HepG2 (cell line): Measurements from ENCODE around the gene PFDN1. TPM values are rescaled to one million over a fixed set of nuclear protein-coding genes. Genes with fewer than 3 reads are reported as not detected.

Experiments
- CHCHD3 ChIP-seq: sonication (generic); formaldehyde crosslinking; IDR thresholded peaks from 2 replicates; pipeline ENCODE4 v1.8.0; 2022; ENCODE audit warnings: mild to moderate bottlenecking, missing genetic modification reagents, moderate library complexity
- HNRNPH1 ChIP-seq: fragments of 200-400 bp; formaldehyde crosslinking; optimal IDR thresholded peaks from 2 replicates; pipeline ENCODE3; 2017; ENCODE audit warnings: mild to moderate bottlenecking, low read depth, low read length
- KDM2A ChIP-seq: sonication (generic); formaldehyde crosslinking; IDR thresholded peaks from 2 replicates; pipeline ENCODE4 v1.4.0; 2020; ENCODE audit warnings: low read depth, missing genetic modification reagents, borderline replicate concordance
- NFE2L2 ChIP-seq: fragments of 150-350 bp; IDR thresholded peaks from 2 replicates; pipeline ENCODE4 v1.6.1; 2014; ENCODE audit warnings: low read length
- REST ChIP-seq, 2 experiments: IDR thresholded peaks; 2 replicates each; pipeline ENCODE4 v1.6.1; 2011 to 2012; ENCODE audit warnings: low read length in 2 of 2, borderline replicate concordance in 1 of 2, low read depth in 1 of 2, mild to moderate bottlenecking in 1 of 2, moderate library complexity in 1 of 2
- SRF ChIP-seq: IDR thresholded peaks from 2 replicates; pipeline ENCODE4 v1.6.1; 2011; ENCODE audit warnings: mild to moderate bottlenecking, low read depth, low read length, moderate library complexity
- TBP ChIP-seq: sonication (generic); formaldehyde crosslinking; IDR thresholded peaks from 2 replicates; pipeline ENCODE4 v1.5.0; 2020; ENCODE audit warnings: missing genetic modification reagents
- ZFP37 ChIP-seq: sonication (generic); formaldehyde crosslinking; IDR thresholded peaks from 2 replicates; pipeline ENCODE4 v1.4.0; 2020; ENCODE audit warnings: missing genetic modification reagents, borderline replicate concordance
- ZNF20 ChIP-seq: sonication (generic); formaldehyde crosslinking; IDR thresholded peaks from 2 replicates; pipeline ENCODE4 v1.4.0; 2020; ENCODE audit warnings: mild to moderate bottlenecking, moderate library complexity, missing genetic modification reagents
- ZNF282 ChIP-seq: fragments of 450-650 bp; IDR thresholded peaks from 2 replicates; pipeline ENCODE4 v1.6.1; 2018; ENCODE audit not compliant: partially characterized antibody
- ZNF530 ChIP-seq: sonication (generic); formaldehyde crosslinking; IDR thresholded peaks from 2 replicates; pipeline ENCODE4 v1.5.0; 2020; ENCODE audit warnings: low read depth, mild to moderate bottlenecking, missing genetic modification reagents
- ZNF558 ChIP-seq: sonication (generic); formaldehyde crosslinking; IDR thresholded peaks from 2 replicates; pipeline ENCODE4 v1.9.0; 2022; ENCODE audit warnings: mild to moderate bottlenecking, missing genetic modification reagents, borderline replicate concordance
- ZNF772 ChIP-seq: sonication (generic); formaldehyde crosslinking; IDR thresholded peaks from 2 replicates; pipeline ENCODE4 v1.5.0; 2020; ENCODE audit warnings: mild to moderate bottlenecking, missing genetic modification reagents
- ZSCAN30 ChIP-seq: sonication (generic); formaldehyde crosslinking; IDR thresholded peaks from 2 replicates; pipeline ENCODE4 v1.5.0; 2020; ENCODE audit warnings: mild to moderate bottlenecking, missing genetic modification reagents
- polyA plus RNA-seq, 8 experiments: library from polyadenylated mRNA; depleted of rRNA in 3 of 8; stranded (reverse) in 7 of 8; unstranded in 1 of 8; fragments of >200 nt; fragmentation: Illumina TruSeq in 4 of 8; extraction: Trizol in 4 of 8; gene quantifications; 2 replicates each; pipeline versions ENCODE4 v1.2.1 to v1.2.3, GENCODE V29; 2011 to 2016; ENCODE audit warnings: low read depth in 4 of 8, missing spikeins in 1 of 8, mixed read lengths in 1 of 8; ENCODE audit not compliant: insufficient read depth in 1 of 8
- total RNA-seq, 5 experiments: library from RNA; depleted of rRNA; stranded (reverse); fragments of >200 nt; fragmentation: Illumina TruSeq; extraction: Trizol; gene quantifications; 2 replicates each; pipeline ENCODE4 v1.2.3, GENCODE V29; 2016; ENCODE audit warnings: low read depth in 1 of 5
- TF ChIP-seq, protein P1 (sequence below), 2 experiments: fragments of 450-650 bp in 1 of 2; sonication (generic) in 1 of 2; formaldehyde crosslinking in 1 of 2; IDR thresholded peaks; 2 replicates each; pipeline versions ENCODE4 v1.6.1 to v1.8.0; 2016 to 2022; ENCODE audit warnings: antibody characterized with exemption in 1 of 2, mild to moderate bottlenecking in 1 of 2, missing genetic modification reagents in 1 of 2
- TF ChIP-seq, protein P2 (sequence below): IDR thresholded peaks from 2 replicates; pipeline ENCODE4 v1.6.1; 2012; ENCODE audit warnings: inconsistent platforms

PFDN1 gene
- total and polyA plus RNA-seq, 2 of the 13 experiments (the other 11 are each of a cell fraction or from before 2014, with no cell fraction given), result 67.2 to 70.8 TPM

- TF ChIP-seq, protein P1, sequence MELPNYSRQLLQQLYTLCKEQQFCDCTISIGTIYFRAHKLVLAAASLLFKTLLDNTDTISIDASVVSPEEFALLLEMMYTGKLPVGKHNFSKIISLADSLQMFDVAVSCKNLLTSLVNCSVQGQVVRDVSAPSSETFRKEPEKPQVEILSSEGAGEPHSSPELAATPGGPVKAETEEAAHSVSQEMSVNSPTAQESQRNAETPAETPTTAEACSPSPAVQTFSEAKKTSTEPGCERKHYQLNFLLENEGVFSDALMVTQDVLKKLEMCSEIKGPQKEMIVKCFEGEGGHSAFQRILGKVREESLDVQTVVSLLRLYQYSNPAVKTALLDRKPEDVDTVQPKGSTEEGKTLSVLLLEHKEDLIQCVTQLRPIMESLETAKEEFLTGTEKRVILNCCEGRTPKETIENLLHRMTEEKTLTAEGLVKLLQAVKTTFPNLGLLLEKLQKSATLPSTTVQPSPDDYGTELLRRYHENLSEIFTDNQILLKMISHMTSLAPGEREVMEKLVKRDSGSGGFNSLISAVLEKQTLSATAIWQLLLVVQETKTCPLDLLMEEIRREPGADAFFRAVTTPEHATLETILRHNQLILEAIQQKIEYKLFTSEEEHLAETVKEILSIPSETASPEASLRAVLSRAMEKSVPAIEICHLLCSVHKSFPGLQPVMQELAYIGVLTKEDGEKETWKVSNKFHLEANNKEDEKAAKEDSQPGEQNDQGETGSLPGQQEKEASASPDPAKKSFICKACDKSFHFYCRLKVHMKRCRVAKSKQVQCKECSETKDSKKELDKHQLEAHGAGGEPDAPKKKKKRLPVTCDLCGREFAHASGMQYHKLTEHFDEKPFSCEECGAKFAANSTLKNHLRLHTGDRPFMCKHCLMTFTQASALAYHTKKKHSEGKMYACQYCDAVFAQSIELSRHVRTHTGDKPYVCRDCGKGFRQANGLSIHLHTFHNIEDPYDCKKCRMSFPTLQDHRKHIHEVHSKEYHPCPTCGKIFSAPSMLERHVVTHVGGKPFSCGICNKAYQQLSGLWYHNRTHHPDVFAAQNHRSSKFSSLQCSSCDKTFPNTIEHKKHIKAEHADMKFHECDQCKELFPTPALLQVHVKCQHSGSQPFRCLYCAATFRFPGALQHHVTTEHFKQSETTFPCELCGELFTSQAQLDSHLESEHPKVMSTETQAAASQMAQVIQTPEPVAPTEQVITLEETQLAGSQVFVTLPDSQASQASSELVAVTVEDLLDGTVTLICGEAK (IDR thresholded peaks at IDR 0.05), result no peak
- TF ChIP-seq, protein P1 (CRISPR knock-in tag; IDR thresholded peaks at IDR 0.05), result no peak; the same call in 1 of the 2 replicates
- TF ChIP-seq NFE2L2, result no peak
- TF ChIP-seq ZNF772, result peak; percentile 29; the same call in 1 of the 2 replicates
- no peak for TF ChIP-seq ZNF558 (CRISPR knock-in tag)
- TF ChIP-seq ZSCAN30, result peak; percentile 33; the same call in 1 of the 2 replicates
- TF ChIP-seq SRF, result no peak
- no peak for TF ChIP-seq TBP (CRISPR knock-in tag)
- TF ChIP-seq ZNF530 (CRISPR knock-in tag), result no peak
- TF ChIP-seq, protein P2, sequence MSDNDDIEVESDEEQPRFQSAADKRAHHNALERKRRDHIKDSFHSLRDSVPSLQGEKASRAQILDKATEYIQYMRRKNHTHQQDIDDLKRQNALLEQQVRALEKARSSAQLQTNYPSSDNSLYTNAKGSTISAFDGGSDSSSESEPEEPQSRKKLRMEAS, result peak; percentile 63
- no peak for TF ChIP-seq CHCHD3
- no peak for TF ChIP-seq HNRNPH1
- TF ChIP-seq KDM2A (CRISPR knock-in tag), result 0 out of 2 replicates have a peak, but pooled peaks have one; percentile 32
- no peak for TF ChIP-seq ZNF20 (CRISPR knock-in tag)
- no peak for TF ChIP-seq REST (IDR thresholded peaks at IDR 0.05; ENCODE audit: borderline replicate concordance in 1 of 2, low read depth in 1 of 2, low read length in 2 of 2)
- TF ChIP-seq ZFP37 (CRISPR knock-in tag), result no peak
- no peak for TF ChIP-seq ZNF282
These were observed 43.7 kb upstream of the PFDN1 start, which contains the start of gene HBEGF (continued) for GRCh38 chr5:140346348-140347221.
